Ammon's horn (tissue), 1 donor: ENCODE results near the gene UNC13C.
"Not testable (repeated sequence)": the region's sequence is repeated elsewhere in the genome, so short reads cannot be mapped to it uniquely, and the experiment has no call there.

Source experiments
- DNase-seq: peaks from one replicate; pipeline ENCODE4 v3.0.0-alpha.2; 2016; ENCODE audit warnings: low spot score

Gene UNC13C

GRCh38 chr15:54307252-54307902, 329.1 kb downstream of the UNC13C start:
- no peak for DNase-seq

GRCh38 chr15:54307926-54308325, 329.7 kb downstream of the UNC13C start:
- no peak for DNase-seq

DNA sequence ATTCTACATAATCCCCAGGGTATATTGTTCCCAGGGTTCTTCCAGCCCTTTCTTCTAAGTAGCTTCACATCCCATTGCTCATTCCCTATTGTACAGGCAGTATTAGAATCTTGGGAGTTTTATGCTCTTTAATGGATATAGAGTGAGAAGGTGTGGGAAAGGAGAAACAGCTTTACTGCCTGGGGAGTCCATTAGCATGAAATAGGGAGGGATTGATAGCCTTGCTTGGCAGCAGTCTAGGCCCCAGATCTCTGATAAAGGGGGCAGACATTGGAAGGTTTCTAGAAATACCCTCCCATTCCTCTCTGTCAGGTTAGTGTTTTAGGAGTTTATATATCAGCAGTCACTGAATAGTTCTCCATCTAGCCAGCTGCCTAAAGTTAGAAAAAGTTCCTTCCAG, 334.3 kb downstream of the UNC13C start:
- DNase-seq, result no peak

- DNase-seq, result no peak
These were observed 343.2 kb downstream of the UNC13C start for GRCh38 chr15:54321426-54321825.

DNA sequence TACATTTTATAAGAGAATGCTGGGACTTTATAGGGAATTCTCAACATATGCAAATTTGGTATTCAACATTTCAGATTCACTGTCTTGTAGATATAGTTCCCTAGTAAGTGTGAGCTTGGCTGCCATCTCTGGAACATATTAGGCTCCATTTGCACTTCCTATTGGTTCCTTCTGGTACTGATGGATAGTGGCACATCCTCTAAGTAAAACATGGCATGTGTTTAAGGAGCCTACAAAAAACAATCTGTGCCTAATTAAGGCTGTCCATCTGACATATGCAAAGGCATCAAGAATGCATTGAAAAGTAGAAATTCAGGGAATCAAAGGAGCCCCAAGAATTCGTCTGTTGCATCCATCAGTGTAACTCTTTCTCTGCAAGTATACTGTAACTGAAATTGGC, 344.1 kb downstream of the UNC13C start:
- DNase-seq, result peak; percentile 3

DNA sequence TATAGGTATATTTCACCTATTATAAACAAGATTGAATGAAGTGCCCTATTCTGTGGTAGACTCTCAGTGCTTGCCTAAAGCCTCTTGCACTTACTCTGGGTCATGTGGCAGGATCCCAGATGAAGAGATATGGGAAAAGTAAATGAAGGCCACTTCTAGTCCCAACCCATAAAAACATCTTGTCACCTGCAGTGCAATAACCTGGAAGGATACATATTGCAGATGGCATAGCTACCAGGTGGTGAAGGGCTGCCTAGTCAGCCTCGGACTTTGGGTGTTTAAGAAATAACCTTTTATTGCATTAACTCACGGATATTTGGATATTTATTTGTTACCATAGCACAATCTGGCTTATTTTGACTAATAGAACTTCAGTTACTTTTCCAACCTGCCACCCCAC, 367.1 kb downstream of the UNC13C start:
- DNase-seq, result no peak

- DNase-seq, result no peak
These were observed 367.6 kb downstream of the UNC13C start for GRCh38 chr15:54345827-54346226.

DNA sequence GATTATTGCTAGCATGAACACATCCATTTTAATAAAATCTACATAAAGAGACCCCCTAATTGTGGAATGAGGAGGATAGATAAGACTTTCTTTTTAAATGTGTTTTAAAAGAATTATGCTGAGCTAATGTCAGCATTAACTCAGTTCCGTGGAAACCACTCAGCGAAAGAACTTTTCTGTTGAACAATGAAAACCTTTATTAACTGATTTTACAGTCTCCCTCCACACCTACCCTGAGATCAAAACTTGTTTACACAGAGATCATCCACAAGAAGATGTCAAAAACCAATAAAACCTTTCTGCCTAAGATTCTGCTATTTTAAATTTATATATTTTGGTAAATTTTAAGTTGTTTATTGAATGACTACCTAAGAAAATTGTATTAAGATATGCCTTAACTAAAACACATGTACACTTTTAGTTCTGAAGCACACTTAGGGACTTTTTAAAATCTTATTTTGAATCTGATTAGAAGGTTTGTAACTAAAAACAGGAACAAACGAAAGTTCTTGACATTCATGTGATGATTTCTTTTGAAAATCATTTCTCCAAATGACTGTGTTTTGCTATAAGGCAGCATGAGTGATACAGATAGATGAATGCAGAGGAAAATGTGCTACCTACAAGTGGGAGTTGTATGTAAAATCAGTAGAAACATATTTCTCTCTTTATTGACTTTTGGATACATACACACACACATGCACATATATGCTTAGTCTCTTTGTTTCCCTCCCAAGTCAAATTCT, 369.0 kb downstream of the UNC13C start:
- no peak for DNase-seq

GRCh38 chr15:54353726-54354125, 375.5 kb downstream of the UNC13C start:
- DNase-seq, result no peak

DNA sequence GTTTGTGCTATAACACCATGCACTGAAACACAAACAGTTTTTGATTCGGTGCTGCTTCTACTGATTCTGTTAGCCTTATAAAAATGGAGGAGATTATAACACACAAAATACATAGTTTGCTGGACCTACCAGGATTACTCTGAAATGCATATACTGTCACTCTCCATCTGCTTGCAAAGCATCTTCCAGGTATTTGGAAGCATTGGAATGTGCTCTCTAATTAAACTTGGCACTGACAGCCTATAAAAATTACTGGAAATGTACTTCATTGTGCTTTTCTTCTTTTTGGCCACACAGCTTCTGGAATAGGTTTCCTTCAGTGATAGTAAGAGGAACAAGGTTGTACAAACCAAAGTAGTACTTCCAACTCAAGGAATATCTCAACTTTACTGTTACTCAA, 376.1 kb downstream of the UNC13C start:
- no peak for DNase-seq

GRCh38 chr15:54364961-54365360, 386.7 kb downstream of the UNC13C start:
- DNase-seq, result no peak

DNA sequence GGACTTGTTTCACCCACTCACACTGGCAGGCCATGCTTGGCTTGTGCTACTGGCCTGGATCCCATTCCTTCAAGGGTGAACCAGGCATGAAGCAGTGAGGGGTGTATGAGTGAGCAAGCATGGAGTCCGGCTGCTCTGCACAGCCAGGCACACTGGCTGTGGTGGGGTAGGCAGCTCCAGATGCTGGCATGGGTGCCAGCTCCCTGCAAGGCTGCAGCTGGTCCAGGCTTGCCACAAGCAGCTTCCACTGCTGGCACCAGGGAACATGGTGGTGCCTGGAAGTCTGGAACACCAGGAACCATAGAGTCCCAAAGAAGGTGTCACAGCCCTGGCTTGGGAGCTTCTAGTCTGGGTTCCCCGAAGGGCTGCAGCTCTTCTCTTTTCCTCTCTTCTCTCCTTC, 395.1 kb downstream of the UNC13C start:
- DNase-seq, result no peak

- no peak for DNase-seq
These were observed 396.1 kb downstream of the UNC13C start for GRCh38 chr15:54374184-54374952.

- DNase-seq, result no peak
These were observed 409.6 kb downstream of the UNC13C start for GRCh38 chr15:54387799-54388198.

DNA sequence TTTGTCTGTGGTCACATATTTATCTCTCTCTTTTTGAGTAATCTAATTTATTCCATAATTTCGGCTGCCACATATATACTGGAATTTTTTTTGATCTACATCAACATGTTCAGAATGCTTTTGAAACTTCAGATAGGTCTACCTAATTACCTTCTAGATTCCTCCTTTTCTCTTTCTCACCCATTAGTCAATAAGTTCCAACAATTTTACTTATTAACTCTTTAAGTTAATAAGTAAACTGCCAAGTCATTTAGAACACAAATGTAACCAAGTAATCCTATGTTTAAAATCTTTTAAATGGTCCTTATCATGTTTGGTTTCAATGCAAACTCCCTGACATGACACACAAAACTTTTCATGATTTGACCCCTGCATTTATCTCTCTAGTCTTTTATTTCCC, 410.5 kb downstream of the UNC13C start:
- no peak for DNase-seq

DNA sequence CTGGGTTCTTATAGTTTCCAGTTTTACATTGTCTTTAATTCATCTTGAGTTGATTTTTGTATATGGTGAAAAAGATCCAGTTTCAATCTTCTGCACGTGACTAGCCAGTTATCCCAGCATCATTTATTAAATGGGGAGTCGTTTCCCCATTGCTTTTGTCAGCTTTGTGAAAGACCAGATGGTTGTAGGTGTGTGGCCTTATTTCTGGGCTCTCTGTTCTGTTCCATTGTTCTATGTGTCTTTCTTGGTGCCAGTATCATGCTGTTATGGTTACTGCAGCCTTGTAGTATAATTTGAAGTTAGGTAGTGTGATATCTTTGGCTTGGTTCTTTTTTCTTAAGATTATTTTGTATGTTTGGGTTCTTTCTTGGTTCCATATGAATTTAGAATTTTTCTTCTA, 432.2 kb downstream of the UNC13C start:
- DNase-seq, result peak; percentile 26

DNA sequence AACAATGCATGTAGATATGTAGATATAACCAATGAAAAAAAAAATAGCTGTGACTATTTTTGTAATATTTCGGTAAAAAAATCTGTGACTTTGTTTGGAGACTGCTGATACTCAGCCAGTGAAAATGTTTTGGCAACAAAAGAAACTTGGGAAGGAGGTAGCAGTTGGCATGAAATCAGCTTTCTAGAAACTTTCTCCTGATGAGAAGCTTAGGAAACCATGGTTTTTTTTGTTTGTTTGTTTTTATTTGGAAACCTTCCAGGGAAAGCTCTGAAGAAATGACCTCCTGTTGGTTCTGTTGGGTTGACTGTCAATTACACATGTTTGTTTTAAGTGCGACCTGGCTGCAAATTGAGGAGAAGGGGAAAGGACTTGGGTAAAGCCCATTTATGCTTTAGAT, 445.9 kb downstream of the UNC13C start:
- no peak for DNase-seq

- no peak for DNase-seq
These were observed 450.4 kb downstream of the UNC13C start for GRCh38 chr15:54428596-54428995.

GRCh38 chr15:54450288-54450687, 472.0 kb downstream of the UNC13C start:
- DNase-seq, result not testable (repeated sequence)

DNA sequence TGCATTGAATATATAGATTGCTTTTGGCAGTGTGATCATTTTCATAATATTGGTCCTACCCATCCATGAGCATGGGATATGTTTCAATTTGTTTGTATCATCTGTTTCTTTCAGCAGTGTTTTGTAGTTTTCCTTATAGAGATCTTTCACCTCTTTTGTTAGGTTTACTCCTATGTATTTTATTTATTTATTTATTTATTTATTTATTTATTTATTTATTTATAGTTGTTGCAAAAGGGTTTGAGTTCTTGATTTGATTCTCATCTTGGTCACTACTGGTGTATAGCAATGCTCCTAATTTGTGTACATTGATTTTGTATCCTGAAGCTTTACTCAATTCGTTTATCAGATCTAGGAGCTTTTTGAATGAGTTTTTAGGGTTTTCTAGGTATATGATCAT, 478.2 kb downstream of the UNC13C start:
- no peak for DNase-seq

DNA sequence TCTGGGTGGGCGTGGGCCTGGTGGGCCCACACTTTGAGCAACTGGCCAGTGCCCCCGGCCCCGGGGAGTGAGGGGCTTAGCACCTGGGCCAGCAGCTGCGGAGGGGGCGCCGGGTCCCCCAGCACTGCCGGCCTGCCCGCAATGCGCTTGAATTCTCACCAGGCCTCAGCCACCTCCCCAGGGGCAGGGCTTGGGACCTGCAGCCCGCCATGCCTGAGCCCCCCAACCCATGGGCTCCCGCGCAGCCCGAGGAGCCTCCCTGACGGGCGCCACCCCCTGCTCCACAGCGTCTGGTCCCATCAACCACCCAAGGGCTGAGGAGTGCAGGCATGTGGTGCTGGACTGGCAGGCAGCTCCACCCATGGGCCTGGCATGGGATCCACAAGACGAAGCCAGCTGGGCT, 484.3 kb downstream of the UNC13C start:
- DNase-seq, result no peak

DNA sequence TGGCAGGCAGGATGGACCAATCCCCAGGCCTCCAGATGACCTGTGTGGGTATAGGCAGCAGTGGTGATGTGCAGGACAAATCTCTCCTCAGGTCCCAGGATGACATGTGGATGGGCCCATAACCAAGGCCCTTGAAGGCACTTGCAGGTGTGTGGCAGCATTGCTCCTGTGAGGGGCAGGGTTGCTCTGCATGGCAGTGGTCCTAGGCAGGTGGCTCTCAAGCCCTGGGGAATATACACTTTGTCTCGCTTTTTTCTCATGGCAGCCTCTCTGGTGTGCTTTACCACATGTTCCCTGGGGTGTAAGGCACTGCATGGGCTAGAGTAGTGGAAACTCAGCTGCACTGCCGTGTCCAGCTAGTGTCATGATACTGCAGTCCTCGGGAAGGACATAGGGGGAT, 503.6 kb downstream of the UNC13C start:
- no peak for DNase-seq

DNA sequence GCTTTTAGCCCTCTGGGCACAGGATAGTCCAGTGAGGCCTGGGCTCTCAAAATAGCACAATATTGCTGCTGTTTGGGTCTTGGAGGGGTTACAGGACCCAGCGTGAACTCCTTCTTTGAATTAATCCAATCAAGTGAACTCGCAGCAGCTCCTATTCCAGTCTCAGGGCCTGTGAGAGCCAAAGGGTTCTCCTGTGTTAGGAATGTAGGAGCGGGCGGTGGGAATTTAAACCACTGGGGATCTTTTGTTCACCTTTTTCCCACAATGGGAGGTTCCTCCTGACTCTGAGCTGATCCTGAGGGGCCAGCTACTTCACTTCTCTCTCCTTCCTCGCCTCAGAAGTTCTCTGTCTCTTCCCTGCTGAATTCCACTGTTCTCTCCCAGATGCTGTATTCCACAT, 504.0 kb downstream of the UNC13C start:
- DNase-seq, result no peak
